K562 (cell line): ENCODE data around the gene FFAR4. TPM values are rescaled to one million over a fixed set of nuclear protein-coding genes. Genes with fewer than 3 reads are reported as not detected.
A peak's percentile ranks its signal among the peaks of the same experiment; 100 is the strongest.
"Not testable (repeated sequence)": the region's sequence is repeated elsewhere in the genome, so short reads cannot be mapped to it uniquely, and the experiment has no call there.

Source experiments
- ATAC-seq: fragments of 200-7000 bp; cut with Tn5 transposase; 3 replicates; pipeline ENCODE4 v1.9.1; 2020; ENCODE audit warnings: moderate library complexity
- BruUV-seq: library from RNA; stranded (reverse); fragments of 400-500 nt; replicated peaks from 2 replicates; lab custom pipeline; 2021; lab: Mats Ljungman, UMichigan
- CTCF ChIA-PET: fragments of 300-600 bp; formaldehyde crosslinking; extraction: SDS; loops from one replicate; lab custom pipeline; 2021; ENCODE audit warnings: low intra/inter-chr PET ratio; lab: Yijun Ruan, JAX
- POLR2A ChIA-PET: fragments of 300-600, 350-650 bp; sonication (Branson Sonifier 250); formaldehyde crosslinking; extraction: SDS; loops from one replicate; lab custom pipeline; 2021; ENCODE audit warnings: antibody characterized with exemption, inconsistent platforms; lab: Yijun Ruan, JAX
- DNase-seq, 4 experiments: peaks; one replicate each; pipeline versions ENCODE4 v3.0.0 to v3.0.0-alpha.2; 2011 to 2018; ENCODE audit warnings: low spot score in 3 of 4, mixed read lengths in 3 of 4; ENCODE audit errors: extremely low read depth in 1 of 4
- FAIRE-seq: peaks from 2 replicates; lab custom pipeline; 2011; peaks lifted over from hg19 to GRCh38; lab: Jason Lieb, UNC
- H2AFZ ChIP-seq: 2 replicates; pipeline ENCODE4 v1.6.0; 2011; ENCODE audit warnings: low read depth, low read length, control low read depth, inconsistent platforms
- H3K27ac ChIP-seq: fragments of 200-600 bp; 3 replicates; pipeline ENCODE4 v1.8.0; 2011; ENCODE audit warnings: low read depth, mild to moderate bottlenecking, control low read depth, inconsistent platforms, low read length, moderate library complexity, mixed read lengths; ENCODE audit errors: extremely low read depth
- H3K27me3 ChIP-seq, 2 experiments: fragments of 300-600 bp in 1 of 2; 2 replicates in 1 of 2; 3 replicates in 1 of 2; pipeline versions ENCODE4 v1.6.0 to v1.8.0; 2011; ENCODE audit warnings: inconsistent platforms in 2 of 2, low read length in 2 of 2, mild to moderate bottlenecking in 1 of 2, mixed read lengths in 1 of 2, moderate library complexity in 1 of 2; ENCODE audit not compliant: control insufficient read depth in 2 of 2, insufficient read depth in 2 of 2
- H3K36me3 ChIP-seq: fragments of 300-600 bp; 3 replicates; pipeline ENCODE4 v1.8.0; 2011; ENCODE audit warnings: mild to moderate bottlenecking, low read length, inconsistent platforms; ENCODE audit not compliant: control insufficient read depth, insufficient read depth
- H3K4me1 ChIP-seq, 2 experiments: fragments of 200-600 bp in 1 of 2; replicated peaks in 1 of 2; 2 replicates in 1 of 2; 3 replicates in 1 of 2; pipeline versions ENCODE4 v1.5.1 to v1.8.0; 2011; ENCODE audit warnings: inconsistent platforms in 2 of 2, low read length in 2 of 2, mild to moderate bottlenecking in 1 of 2, mixed read lengths in 1 of 2, moderate library complexity in 1 of 2; ENCODE audit not compliant: control insufficient read depth in 2 of 2, insufficient read depth in 2 of 2
- H3K4me2 ChIP-seq: 2 replicates; pipeline ENCODE4 v1.6.1; 2011; ENCODE audit warnings: low read length, control low read depth, inconsistent platforms, mixed read lengths; ENCODE audit not compliant: insufficient read depth
- H3K4me3 ChIP-seq: fragments of 200-600 bp; sonication (generic), shearing (Covaris generic); 2 replicates; pipeline ENCODE4 v1.5.1; 2016; ENCODE audit warnings: control low read depth, inconsistent platforms
- H3K79me2 ChIP-seq: fragments of 200-600 bp; 3 replicates; pipeline ENCODE4 v1.8.0; 2011; ENCODE audit warnings: low read length, inconsistent platforms; ENCODE audit not compliant: control insufficient read depth, insufficient read depth
- H3K9ac ChIP-seq, 2 experiments: 2 replicates each; pipeline versions ENCODE4 v1.6.0 to v1.6.1; 2011; ENCODE audit warnings: low read depth in 2 of 2, low read length in 2 of 2, control low read depth in 1 of 2, inconsistent platforms in 1 of 2, mild to moderate bottlenecking in 1 of 2, mixed read lengths in 1 of 2; ENCODE audit not compliant: insufficient read depth in 1 of 2
- H3K9me1 ChIP-seq: one replicate; pipeline ENCODE4 v1.6.0; 2011; ENCODE audit warnings: inconsistent platforms, mild to moderate bottlenecking, low read length, moderate library complexity; ENCODE audit not compliant: control insufficient read depth, insufficient read depth
- H3K9me3 ChIP-seq: replicated peaks from 2 replicates; pipeline ENCODE4 v1.5.1; 2011; ENCODE audit warnings: low read depth, low read length, inconsistent platforms; ENCODE audit not compliant: control insufficient read depth, insufficient read depth
- H4K20me1 ChIP-seq: replicated peaks from 2 replicates; pipeline ENCODE4 v1.6.1; 2011; ENCODE audit warnings: low read length, inconsistent platforms, mixed read lengths; ENCODE audit not compliant: control insufficient read depth, insufficient read depth
- TRIM28 ChIP-seq: fragments of 450-650 bp; IDR thresholded peaks from 2 replicates; pipeline ENCODE4 v1.6.1; 2017
- ZNF77 ChIP-seq: fragments of 250-450 bp; sonication (Bioruptor Pico); IDR thresholded peaks from 2 replicates; pipeline ENCODE4 v1.5.0; 2020
- WGBS: fragments of 100-300 bp; shearing (Covaris generic); methylation state at CpG from one replicate; pipeline ENCODE4 v1.1.6; 2016; ENCODE audit warnings: low coverage, mixed read lengths; ENCODE audit not compliant: insufficient coverage; ENCODE audit errors: missing lambda C conversion rate; 5-methylcytosine and 5-hydroxymethylcytosine counted together
- in situ Hi-C: fragments of 300-500 bp; cut with MboI; formaldehyde crosslinking; loops from 4 replicates; pipeline ENCODE4 v1.15.0; 2018; ENCODE audit warnings: inconsistent platforms, mixed read lengths
- intact Hi-C: fragments of 100-400 bp; cut with micrococcal nuclease; formaldehyde crosslinking; loops from 2 replicates; pipeline ENCODE4 v1.14.2; 2022
- polyA plus RNA-seq, 8 experiments: library from polyadenylated mRNA; depleted of rRNA in 4 of 8; stranded (reverse) in 5 of 8; unstranded in 3 of 8; fragments of >200 nt; fragmentation: Nextera tagmentation in 2 of 8; fragmentation: Illumina TruSeq in 1 of 8; extraction: Ambion mirVana in 2 of 8; extraction: Trizol in 1 of 8; gene quantifications; 2 replicates each; pipeline versions ENCODE4 v1.2.1 to v1.2.3, GENCODE V29; 2011 to 2014; ENCODE audit warnings: inconsistent platforms in 1 of 8, missing spikeins in 1 of 8
- total RNA-seq, 7 experiments: library from RNA; depleted of rRNA in 6 of 7; stranded (reverse); fragments of >200 nt in 6 of 7; fragmentation: Illumina TruSeq in 2 of 7; extraction: Trizol in 2 of 7; gene quantifications; 2 replicates each; pipeline versions ENCODE4 v1.2.1 to v1.2.3, GENCODE V29; 2011 to 2021; ENCODE audit warnings: low replicate concordance in 1 of 7
- TF ChIP-seq, protein P1 (sequence below), 3 experiments: IDR thresholded peaks in 2 of 3; conservative IDR thresholded peaks in 1 of 3; 2 replicates each; pipeline ENCODE4 v1.5.1; 2011 to 2012; ENCODE audit warnings: low read length in 3 of 3, mild to moderate bottlenecking in 3 of 3, control low read depth in 2 of 3, improper control_type of control experiment in 1 of 3, inconsistent platforms in 1 of 3, low read depth in 1 of 3, mixed read lengths in 1 of 3, moderate library complexity in 1 of 3; ENCODE audit not compliant: insufficient read depth in 2 of 3

FFAR4 gene
- total and polyA plus RNA-seq, 9 of the 15 experiments (the other 6 are each of a cell fraction or from before 2014, with no cell fraction given) = not detected

DNA sequence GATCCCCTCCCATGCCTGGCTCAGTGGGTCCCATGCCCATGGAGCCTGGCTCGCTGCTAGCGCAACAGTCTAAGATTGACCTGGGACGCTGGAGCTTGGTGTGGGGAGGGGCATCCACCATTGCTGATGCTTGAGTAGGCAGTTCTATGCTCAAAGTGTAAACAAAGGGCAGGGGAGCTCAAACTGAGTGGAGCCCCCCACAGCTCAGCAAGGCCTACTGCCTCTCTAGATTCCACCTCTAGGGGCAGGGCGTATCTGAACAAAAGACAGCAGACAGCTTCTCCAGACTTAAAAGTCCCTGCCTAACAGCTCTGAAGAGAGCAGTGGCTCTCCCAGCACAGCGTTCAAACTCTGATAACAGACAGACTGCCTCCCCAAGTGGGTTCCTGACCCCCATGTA, 31.2 kb upstream of the FFAR4 start:
- ATAC-seq (no peak), DNase-seq (no peak)
- CTCF ChIA-PET = no interaction called here
- in situ Hi-C loops = no loop called here
- Histone ChIP-seq H4K20me1 (no peaks in the 10 kb centered on the region), H3K79me2 (no peaks in the 10 kb centered on the region), H3K9ac (no peak overlapping the region), H3K9me1 (no peaks in the 10 kb centered on the region), H3K4me1 (no peaks in the 10 kb centered on the region), H3K4me2 (no peak overlapping the region), H2AFZ (no peak overlapping the region), H3K27me3 (no peaks in the 10 kb centered on the region), H3K9me3 (no peaks in the 10 kb centered on the region), H3K4me3 (no peak overlapping the region)
- intact Hi-C loops = no loop called here
- POLR2A ChIA-PET = interaction anchor here (1.1 kb wide), 1 partner anchor 19 kb away, joined by 3 read pairs; no protein-coding TSS in a partner anchor
- BruUV-seq = no TSS peak
- TF ChIP-seq, protein P1, sequence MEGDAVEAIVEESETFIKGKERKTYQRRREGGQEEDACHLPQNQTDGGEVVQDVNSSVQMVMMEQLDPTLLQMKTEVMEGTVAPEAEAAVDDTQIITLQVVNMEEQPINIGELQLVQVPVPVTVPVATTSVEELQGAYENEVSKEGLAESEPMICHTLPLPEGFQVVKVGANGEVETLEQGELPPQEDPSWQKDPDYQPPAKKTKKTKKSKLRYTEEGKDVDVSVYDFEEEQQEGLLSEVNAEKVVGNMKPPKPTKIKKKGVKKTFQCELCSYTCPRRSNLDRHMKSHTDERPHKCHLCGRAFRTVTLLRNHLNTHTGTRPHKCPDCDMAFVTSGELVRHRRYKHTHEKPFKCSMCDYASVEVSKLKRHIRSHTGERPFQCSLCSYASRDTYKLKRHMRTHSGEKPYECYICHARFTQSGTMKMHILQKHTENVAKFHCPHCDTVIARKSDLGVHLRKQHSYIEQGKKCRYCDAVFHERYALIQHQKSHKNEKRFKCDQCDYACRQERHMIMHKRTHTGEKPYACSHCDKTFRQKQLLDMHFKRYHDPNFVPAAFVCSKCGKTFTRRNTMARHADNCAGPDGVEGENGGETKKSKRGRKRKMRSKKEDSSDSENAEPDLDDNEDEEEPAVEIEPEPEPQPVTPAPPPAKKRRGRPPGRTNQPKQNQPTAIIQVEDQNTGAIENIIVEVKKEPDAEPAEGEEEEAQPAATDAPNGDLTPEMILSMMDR (IDR thresholded peaks at IDR 0.05 in 2 of 3, conservative IDR thresholded peaks at IDR 0.05 in 1 of 3; ENCODE audit: insufficient read depth in 2 of 3, low read depth in 1 of 3, low read length in 3 of 3) = peak in 1 of 3 experiments; percentile 36; a peak in 1 of 6 replicates
- TF ChIP-seq ZNF77 (CRISPR knock-in tag) (no peak), TRIM28 (no peak)
- TF ChIP-seq, all 486 proteins: peak for 1
- no peak for FAIRE-seq
- Histone ChIP-seq H3K27ac (no peak overlapping the region), H3K36me3 (no peaks in the 10 kb centered on the region)
- 20% methylated on average over 2 of the region's 5 CpGs for WGBS

DNA sequence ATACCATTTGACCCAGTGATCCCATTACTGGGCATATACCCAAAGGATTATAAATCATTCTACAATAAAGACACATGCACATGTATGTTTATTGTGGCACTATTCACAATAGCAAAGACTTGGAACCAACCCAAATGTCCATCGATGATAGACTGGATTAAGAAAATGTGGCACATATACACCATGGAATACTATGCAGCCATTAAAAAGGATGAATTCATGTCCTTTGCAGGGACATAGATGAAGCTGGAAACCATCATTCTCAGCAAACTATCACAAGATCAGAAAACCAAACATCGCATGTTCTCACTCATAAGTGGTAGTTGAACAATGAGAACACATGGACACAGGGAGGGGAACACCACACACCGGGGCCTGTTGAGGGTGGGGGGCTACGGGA, 25.6 kb upstream of the FFAR4 start:
- H3K36me3 ChIP-seq, DNase-seq, H4K20me1 ChIP-seq, ATAC-seq, H3K79me2 ChIP-seq, H3K4me3 ChIP-seq, H2AFZ ChIP-seq, CTCF ChIA-PET, POLR2A ChIA-PET, H3K4me1 ChIP-seq, BruUV-seq, H3K27ac ChIP-seq, FAIRE-seq, H3K9me1 ChIP-seq, in situ Hi-C loops, H3K27me3 ChIP-seq, H3K9me3 ChIP-seq, H3K4me2 ChIP-seq, intact Hi-C loops, H3K9ac ChIP-seq: not testable (repeated sequence)
- WGBS = 26% methylated on average over 2 of the region's 4 CpGs
